GM19463 (cell line): ENCODE measurements around the gene STXBP5.
A peak's percentile ranks its signal among the peaks of the same experiment; 100 is the strongest.

Experiments used
- ATAC-seq: cut with Tn5 transposase; IDR thresholded peaks from one replicate; pipeline ENCODE4 v1.9.1; 2021; ENCODE audit warnings: mild to moderate bottlenecking, moderate library complexity; ENCODE audit not compliant: unreplicated experiment

STXBP5 gene

DNA sequence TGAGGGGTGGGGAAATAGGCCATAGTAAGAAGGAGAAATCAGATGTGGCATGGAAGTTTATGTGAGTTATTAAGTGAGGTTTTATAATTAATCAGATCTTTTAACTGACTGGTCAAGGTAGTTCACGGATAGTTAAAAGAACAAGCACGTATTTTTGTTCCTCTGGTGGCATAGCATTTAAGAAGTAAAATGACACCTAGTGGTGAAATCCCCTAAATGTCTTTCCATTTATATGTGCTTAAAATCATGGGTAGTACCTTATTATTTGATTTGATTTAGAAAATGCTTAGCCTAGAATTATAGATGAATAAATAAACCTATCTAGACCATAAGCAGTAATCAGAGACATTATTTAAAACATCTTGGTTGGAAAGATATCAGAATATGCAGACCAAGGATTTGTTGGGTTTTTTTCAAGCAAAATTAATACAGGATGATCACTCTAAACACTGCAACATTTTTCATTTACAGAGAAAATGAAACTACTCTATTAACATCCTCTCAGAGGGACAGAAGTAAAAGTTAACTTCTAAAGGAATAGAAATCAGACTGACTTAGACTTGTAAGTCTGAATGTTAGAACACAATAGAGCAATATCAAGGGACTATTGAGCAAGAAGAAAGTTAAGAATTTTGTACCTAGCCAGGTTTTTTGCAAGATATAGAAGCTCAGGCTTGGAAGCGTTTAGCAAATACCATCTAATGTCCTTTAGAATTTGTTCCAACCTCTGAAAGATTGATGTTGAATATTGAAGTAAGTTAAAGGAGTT, 81.1 kb downstream of the STXBP5 start:
- peak; percentile 55 for ATAC-seq

DNA sequence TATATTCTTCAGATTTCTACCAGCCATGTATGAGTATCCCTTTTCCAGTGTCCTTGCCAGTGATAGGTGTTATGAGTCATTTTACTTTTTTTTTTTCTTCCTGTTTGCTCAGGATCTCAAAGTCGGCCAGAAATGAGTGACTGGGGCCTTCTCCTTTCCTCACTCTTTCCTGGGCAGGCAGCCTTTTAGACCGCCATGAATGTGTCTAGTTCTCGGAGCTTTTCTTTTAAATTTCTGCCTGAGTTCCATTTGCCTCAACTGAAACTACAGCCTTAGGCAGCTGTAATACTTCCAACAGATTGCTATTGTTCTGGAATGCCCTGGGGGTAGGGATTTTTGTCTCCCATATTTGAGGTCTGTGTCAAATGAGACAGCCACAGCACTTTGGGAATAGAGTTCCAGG, 83.7 kb downstream of the STXBP5 start:
- ATAC-seq, result no peak

- no peak for ATAC-seq
Observed at GRCh38 chr6:147297124-147297523, 92.9 kb downstream of the STXBP5 start.

DNA sequence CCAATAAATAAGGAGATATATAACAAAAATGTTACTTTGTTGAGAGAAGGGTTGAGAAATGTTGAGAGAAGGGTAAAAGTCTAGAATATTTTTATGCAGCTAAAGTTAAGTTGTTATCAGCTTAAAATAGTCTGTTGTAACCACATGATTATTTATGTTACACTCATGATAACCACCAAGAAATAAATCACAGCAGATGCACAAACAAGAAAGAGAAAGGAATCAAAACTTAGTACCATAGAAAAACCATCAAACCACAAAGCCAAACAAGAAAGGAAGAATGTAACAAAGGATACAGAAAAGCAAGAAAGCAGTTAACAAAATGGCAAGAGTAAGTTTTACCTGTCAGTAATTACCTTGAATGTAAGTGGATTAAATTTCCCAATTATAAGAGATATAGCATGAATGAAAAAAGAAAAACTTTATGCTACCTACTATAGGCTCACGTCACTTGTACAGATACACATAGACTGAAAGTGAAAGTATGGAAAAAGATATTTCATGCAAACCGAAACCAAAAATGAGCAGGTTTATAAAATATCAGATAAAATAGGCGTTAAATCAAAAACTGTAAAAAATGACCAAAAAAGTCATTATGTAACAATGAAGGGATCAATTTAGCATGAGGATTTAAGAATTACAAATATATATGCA, 93.6 kb downstream of the STXBP5 start:
- ATAC-seq, result no peak

- no peak for ATAC-seq
Observed at GRCh38 chr6:147298461-147298860, 94.2 kb downstream of the STXBP5 start.

DNA sequence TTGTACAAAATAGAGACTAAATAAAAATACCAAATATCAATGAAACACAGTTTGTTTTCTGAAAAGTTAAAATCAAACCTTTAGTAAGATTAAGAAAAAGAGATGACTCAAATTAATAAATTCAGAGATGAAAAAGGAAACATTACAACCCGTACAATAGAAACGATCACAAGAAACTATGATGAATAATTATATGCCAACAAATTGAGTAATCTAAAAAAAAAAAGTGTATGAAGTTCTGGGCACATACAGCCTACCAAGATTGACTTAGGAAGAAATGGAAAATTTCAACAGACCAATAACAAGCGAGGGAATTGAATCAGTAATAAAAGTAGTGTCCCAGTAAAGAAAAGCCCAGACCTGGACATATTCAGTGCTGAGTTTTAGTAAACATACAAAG, 94.8 kb downstream of the STXBP5 start:
- ATAC-seq, result no peak

- ATAC-seq, result no peak
Observed at GRCh38 chr6:147301070-147301469, 96.9 kb downstream of the STXBP5 start.

DNA sequence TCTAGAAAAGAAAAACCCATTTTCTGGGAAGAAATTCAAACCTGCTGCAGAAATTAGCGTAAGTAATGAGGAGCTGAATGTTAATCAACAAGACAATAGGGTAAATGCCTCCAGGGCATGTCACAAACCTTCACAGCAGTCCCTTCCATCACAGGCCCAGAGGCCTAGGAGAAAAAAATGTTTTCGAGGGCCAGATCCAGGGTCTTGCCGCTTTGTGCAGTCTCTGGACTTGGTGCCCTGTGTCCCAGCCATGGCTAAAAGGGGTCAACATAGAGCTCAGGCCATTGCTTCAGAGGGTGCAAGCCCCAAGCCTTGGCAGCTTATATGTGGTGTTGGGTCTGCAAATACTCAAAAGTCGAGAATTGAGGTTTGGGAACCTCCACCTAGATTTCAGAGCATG, 99.8 kb downstream of the STXBP5 start:
- no peak for ATAC-seq

DNA sequence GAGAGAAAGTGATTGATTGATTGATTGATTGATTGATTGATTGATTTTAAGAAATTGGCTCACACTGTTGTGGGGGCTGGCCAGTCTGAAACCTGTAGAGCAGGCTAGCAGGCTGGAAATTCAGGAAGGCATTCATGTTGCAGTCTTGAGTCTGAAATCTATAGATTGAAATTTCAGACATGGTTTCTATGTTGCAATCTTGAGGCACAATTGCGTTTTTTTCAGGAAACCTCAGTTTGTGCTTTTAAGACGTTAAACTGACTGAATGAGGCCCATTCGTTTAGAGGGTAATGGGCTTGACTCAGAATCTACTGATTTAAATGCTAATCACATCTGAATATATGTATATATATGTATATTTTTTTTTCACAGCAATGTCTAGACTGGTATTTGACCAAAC, 106.3 kb downstream of the STXBP5 start:
- ATAC-seq, result no peak

DNA sequence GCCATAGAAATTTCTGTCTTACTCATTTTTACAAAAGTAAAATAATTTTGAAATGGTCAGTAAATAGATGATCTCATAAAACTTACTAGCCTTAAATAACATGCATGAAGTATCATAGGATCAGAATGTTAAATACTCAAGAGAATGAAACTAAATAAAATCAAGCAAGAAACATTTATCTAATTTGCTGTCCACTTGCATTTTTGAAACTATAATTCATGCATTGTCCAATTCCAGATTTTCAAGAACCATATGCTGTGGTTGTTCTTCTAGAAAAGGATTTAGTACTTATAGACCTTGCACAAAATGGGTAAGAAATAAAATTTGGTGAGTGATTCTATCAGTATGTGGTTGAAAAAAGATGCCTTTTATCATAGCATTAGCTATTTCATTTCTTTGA, 107.0 kb downstream of the STXBP5 start:
- ATAC-seq, result no peak

GRCh38 chr6:147321260-147321659, 117.0 kb downstream of the STXBP5 start:
- no peak for ATAC-seq

- peak; percentile 97 for ATAC-seq
Observed at GRCh38 chr6:147322299-147323162, 118.3 kb downstream of the STXBP5 start.

GRCh38 chr6:147325557-147325956, 121.3 kb downstream of the STXBP5 start:
- no peak for ATAC-seq

DNA sequence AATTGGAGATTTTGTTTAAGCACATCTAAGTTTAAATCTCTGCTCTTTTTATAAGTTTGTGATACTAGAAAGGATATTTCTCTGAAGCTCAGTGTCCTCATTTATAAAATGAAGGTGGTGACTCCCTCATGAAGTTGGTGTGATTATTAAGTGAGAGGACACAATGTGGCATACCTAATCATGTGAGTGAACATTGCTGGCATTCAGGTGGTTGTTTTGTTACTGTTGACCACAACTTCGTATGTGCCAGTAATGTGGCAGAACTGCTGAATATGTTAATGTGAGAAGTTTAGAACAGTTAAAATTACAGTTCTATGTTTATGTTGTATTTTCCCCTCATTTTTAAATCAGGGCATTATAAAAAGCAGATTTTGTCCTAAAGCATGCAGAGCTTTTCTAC, 127.2 kb downstream of the STXBP5 start:
- no peak for ATAC-seq

GRCh38 chr6:147337921-147338320, 133.7 kb downstream of the STXBP5 start:
- ATAC-seq, result no peak

DNA sequence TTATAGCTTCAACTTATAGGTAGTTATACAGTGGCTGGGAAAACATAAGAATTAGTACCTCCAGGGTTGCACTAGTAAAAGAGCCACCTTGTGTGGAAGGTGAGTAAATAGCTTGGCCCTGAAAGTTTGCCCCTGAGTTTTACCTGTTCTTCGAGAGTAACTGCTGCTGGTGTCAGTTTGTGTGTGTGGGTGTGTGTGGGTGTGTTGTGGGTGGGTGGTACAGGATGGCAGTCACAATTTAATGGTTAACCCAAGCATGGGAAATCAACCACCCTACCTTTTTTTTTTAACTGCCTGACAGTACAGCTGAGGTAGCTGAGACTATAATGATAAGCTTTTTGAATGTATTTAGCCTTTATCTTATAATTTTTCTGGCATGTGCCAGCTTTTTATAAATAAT, 137.3 kb downstream of the STXBP5 start:
- ATAC-seq, result no peak

DNA sequence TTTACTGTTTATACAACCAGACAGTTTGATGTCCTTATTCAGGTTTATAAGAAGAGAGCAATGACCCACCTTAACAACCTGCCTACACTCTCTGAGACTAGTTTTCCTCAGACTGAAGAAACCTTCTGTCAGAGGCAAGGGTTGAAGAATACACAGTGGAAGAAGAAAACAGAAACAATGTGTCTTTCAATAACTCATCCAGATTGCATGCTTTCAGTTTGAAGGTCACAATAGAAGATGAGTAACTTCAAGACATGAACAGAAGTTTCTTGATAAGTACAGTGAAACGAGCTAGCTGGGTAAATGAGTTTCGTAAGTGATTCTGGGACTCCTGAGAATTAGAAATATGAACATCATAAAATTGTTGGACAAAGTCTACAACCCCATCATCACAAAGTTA, 141.7 kb downstream of the STXBP5 start:
- ATAC-seq, result no peak

- ATAC-seq, result no peak
Observed at GRCh38 chr6:147347179-147347881, 143.1 kb downstream of the STXBP5 start.

GRCh38 chr6:147347882-147348575, 143.8 kb downstream of the STXBP5 start:
- no peak for ATAC-seq

DNA sequence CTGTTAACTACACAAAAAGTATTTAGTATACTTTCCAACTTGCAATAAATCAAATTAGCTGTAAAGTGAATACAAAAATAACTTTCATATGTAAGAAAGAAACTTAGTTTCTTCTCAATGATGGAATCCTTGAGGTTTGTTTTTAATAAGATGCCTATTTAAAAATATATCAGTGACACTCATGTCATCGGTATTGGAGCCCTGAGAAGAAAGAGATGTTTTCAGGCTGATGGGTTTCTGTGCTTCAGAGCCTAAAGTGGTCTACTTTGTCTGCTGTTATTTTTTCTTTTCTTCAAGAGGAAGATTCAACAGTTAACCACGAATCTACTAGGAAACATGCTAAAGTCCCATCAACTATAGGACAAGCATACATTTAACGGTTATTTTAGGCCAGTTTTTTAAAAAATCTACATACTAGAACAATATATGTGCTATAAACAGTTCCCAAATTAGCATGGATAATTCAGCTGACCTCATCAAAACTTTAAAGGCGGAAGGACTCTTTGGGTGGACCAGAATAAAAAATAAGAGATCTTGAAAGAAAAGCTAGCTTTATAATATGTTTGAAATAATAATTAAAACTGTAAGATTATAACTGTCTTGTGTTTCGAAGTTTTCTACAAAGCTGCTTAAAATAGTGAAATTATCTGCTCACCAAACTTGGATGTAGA, 157.2 kb downstream of the STXBP5 start:
- ATAC-seq, result no peak
